Skeletal muscle tissue (tissue), 4 donors: Measurements from ENCODE around the gene MIOX. TPM values are rescaled to one million over a fixed set of nuclear protein-coding genes. Genes with fewer than 3 reads are reported as not detected.
"Not testable (repeated sequence)": the region's sequence is repeated elsewhere in the genome, so short reads cannot be mapped to it uniquely, and the experiment has no call there.

Experiments used
- H3K27ac ChIP-seq: one replicate; pipeline ENCODE4 v1.7.0; 2013; ENCODE audit warnings: mild to moderate bottlenecking, low read depth, low read length, inconsistent platforms
- H3K27me3 ChIP-seq, 3 donors: one replicate each; pipeline ENCODE4 v1.7.0; 2013; ENCODE audit warnings: low read length in 3 of 3; ENCODE audit not compliant: control insufficient read depth in 3 of 3, insufficient read depth in 3 of 3
- H3K36me3 ChIP-seq, 3 donors: one replicate each; pipeline ENCODE4 v1.7.0; 2013; ENCODE audit warnings: low read length in 3 of 3; ENCODE audit not compliant: control insufficient read depth in 3 of 3, insufficient read depth in 3 of 3
- H3K4me1 ChIP-seq, 3 donors: one replicate each; pipeline ENCODE4 v1.7.0; 2013; ENCODE audit warnings: low read length in 3 of 3, mild to moderate bottlenecking in 3 of 3; ENCODE audit not compliant: control insufficient read depth in 3 of 3, insufficient read depth in 3 of 3
- H3K4me3 ChIP-seq, 3 donors: one replicate each; pipeline ENCODE4 v1.7.0; 2013; ENCODE audit warnings: low read length in 3 of 3
- H3K9ac ChIP-seq, 3 donors: one replicate each; pipeline ENCODE4 v1.7.0; 2013; ENCODE audit warnings: low read length in 3 of 3, mild to moderate bottlenecking in 3 of 3, moderate library complexity in 2 of 3, low read depth in 1 of 3
- H3K9me3 ChIP-seq, 3 donors: one replicate each; pipeline ENCODE4 v1.7.0; 2013; ENCODE audit warnings: low read length in 3 of 3; ENCODE audit not compliant: control insufficient read depth in 3 of 3
- total RNA-seq: library from RNA; depleted of rRNA; stranded (reverse); fragments of >200 nt; gene quantifications from one replicate; pipeline ENCODE4 v1.2.3, GENCODE V29; 2014
- donor health status: Osteomylitis.

The MIOX gene
- total RNA-seq, 1 donor from 2014 or later = not detected

DNA sequence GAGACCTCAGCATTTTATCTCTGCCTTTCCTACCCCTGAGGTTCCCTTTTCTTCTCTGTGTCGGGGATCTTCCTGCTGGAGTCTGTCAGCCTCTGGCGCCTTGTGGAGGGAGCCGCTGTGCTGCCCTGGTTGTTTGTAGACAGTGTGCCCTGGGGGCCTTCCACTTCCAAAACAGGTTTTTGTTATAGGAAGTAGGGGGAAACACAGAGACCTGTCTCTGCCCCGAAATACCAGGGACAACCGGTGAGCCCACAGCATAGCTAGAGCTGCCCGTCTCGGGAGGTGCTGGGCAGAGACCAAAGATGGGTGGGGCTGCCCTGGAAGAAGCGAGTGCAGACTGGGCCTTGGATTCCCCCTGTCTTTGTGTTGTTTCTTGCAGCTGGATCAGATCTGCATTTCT lies 29.4 kb downstream of the MIOX start:
- no peaks in the 10 kb centered on the region for H3K9me3 ChIP-seq
- H3K4me3 ChIP-seq = no peak overlapping the region
- H3K36me3 ChIP-seq = peaks cover 32 to 44% (median 37%) of the 10 kb centered on the region in 3 donors
- no peaks in the 10 kb centered on the region for H3K27me3 ChIP-seq
- H3K9ac ChIP-seq = no peak overlapping the region
- no peak overlapping the region for H3K27ac ChIP-seq
- H3K4me1 ChIP-seq = no peaks in the 10 kb centered on the region

DNA sequence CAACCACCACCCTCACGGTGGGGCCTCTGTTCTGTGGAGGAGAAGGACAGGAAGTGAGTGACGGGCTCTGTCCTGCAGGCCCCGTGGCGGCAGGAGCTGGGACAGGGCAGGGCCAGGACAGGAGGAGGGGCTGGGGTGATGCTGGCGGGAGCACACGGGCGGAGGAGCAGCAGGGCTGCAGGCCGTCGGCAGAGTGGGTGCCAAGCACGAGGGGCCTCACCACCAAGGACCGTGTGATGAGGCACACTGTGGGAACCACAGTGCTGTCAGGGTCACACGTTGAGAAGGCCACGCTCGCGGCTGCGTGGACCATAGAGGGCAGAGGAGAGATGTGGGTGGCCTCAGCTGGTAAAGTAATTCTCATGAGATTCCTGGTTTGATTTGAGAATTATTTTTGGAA lies 30.2 kb downstream of the MIOX start:
- Histone ChIP-seq H3K4me1 (no peaks in the 10 kb centered on the region), H3K9ac (no peak overlapping the region), H3K36me3 (peaks cover 40 to 50% (median 40%) of the 10 kb centered on the region in 3 donors), H3K27ac (no peak overlapping the region), H3K27me3 (no peaks in the 10 kb centered on the region), H3K9me3 (no peaks in the 10 kb centered on the region), H3K4me3 (no peak overlapping the region)

DNA sequence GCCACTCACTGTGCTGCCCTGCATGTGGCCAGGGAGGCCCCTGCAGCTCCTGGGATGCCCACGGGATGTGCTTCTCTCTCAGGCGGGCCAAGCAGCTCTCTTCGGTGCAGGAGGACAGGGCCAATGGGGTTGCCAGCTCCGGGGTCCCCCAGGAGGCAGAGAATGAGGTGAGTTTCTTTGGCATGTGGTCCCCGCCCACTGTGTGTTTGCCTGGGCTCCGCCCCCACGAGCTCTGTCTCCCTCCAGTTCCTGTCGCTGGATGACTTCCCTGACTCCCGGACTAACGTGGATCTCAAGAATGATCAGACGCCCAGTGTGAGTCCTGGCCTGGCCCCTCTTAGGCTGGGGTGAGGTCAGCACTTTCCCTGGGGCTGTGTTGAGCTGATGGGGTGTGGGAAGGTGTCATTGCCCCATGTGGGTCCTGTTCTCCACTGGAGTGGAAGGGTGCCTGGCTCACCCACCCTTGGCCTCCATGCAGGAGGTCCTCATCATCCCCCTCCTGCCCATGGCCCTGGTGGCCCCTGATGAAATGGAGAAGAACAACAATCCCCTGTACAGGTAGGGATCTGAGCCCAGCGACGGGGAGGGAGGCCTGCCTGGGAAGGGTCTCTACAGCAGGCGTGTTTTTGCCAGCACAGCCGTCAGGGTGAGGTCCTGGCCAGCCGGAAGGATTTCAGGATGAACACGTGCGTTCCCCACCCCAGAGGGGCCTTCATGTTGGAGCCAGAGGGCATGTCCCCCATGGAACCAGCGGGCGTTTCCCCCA lies 31.0 kb downstream of the MIOX start:
- Histone ChIP-seq H3K9me3 (no peaks in the 10 kb centered on the region), H3K27me3 (no peaks in the 10 kb centered on the region), H3K4me3 (no peak overlapping the region), H3K36me3 (peaks cover 46 to 52% (median 46%) of the 10 kb centered on the region in 3 donors), H3K9ac (no peak overlapping the region), H3K27ac (no peak overlapping the region), H3K4me1 (no peaks in the 10 kb centered on the region)

DNA sequence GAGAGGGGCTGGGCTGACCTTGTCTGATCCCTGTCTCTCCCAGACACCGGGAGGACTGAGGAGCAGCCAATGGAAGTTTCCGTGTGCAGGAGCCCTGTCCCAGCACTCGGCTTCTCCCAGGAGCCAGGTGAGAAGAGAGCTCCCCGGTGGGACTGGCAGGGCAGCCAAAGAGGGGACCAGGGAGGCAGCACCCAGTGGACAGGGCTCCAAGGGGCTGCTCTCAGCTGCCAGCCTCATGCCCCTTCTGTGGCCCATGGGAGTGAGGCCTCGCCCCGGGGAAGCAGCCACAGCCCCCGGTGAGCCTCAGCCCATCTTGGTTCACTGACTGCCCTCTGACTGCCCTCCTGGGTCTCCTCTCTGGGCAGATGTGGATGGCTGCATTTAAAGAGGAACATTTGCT lies 31.9 kb downstream of the MIOX start:
- no peaks in the 10 kb centered on the region for H3K9me3 ChIP-seq
- peaks cover 55 to 62% (median 55%) of the 10 kb centered on the region in 3 donors for H3K36me3 ChIP-seq
- H3K27me3 ChIP-seq = no peaks in the 10 kb centered on the region
- H3K4me3 ChIP-seq = no peak overlapping the region
- no peak overlapping the region for H3K9ac ChIP-seq
- no peak overlapping the region for H3K27ac ChIP-seq
- H3K4me1 ChIP-seq = no peaks in the 10 kb centered on the region

DNA sequence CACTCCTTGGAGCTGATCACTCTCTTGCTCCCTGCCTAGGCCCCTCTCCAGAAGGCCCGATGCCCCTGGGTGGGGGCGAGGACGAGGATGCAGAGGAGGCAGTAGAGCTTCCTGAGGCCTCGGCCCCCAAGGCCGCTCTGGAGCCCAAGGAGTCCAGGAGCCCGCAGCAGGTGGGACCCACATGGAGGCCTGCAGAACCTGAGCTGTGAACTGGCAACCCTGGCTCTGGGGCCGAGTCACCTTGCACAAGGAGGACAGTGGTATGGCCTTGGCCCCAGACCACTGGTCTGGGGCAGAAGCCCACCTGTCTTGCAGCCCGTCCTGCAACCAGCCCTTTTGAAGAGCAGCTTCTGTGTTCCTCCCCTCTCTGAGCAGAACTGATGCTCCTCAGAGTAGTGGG lies 32.5 kb downstream of the MIOX start:
- Histone ChIP-seq H3K4me1 (peaks cover 2 to 4% (median 3%) of the 10 kb centered on the region in 3 donors), H3K27me3 (no peaks in the 10 kb centered on the region), H3K9ac (no peak overlapping the region), H3K9me3 (no peaks in the 10 kb centered on the region), H3K36me3 (peaks cover 60 to 66% (median 61%) of the 10 kb centered on the region in 3 donors), H3K27ac (no peak overlapping the region), H3K4me3 (no peak overlapping the region)

DNA sequence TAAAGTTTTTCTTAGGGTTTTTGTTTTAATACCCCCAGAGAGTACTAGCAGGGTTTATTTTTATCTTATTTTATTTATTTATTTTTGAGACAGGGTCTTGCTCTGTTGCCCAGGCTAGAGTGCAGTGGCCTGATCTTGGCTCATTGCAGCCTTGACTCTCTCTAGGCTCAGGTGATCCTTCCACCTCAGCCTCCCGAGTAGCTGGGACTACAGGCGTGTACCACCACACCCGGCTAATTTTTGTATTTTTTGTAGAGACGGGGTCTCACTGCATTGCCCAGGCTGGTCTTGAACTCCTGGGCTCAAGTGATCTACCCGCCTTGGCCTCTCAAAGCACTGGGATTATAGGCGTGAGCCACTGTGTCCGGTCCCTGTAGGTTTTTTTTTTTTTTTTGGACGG lies 33.5 kb downstream of the MIOX start:
- Histone ChIP-seq H3K36me3 (peaks cover 57 to 61% (median 60%) of the 10 kb centered on the region in 3 donors), H3K4me1 (peaks cover 11 to 14% (median 13%) of the 10 kb centered on the region in 3 donors)
- not testable (repeated sequence) for H3K27ac ChIP-seq, H3K9ac ChIP-seq, H3K4me3 ChIP-seq, H3K27me3 ChIP-seq, H3K9me3 ChIP-seq

DNA sequence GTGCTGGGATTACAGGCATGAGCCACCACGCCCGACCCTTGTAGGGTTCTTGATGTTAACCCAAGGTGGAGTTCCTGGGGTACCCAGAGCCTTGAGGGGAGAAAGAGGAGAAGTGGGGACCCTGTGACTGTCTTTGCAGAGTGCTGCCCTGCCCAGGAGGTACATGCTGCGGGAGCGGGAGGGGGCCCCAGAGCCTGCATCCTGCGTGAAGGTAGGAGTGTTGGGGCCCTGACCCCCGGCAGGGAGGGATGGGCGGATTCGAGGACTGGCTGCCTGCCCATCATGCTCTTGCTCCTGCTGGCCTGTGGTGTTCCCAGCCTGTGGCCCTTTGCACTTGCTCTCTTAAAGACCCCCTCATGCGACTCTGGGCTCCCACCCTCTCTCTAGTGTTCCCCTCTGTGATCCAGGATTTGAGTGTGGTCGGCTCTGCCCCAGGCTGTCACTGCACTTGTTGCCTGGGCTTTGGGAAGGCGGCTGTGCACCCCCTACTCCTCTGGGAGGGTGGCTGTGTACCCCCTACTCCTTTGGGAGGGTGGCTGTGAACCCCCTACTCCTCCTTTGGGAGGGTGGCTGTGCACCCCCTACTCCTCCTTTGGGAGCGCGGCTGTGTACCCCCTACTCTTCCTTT lies 34.3 kb downstream of the MIOX start:
- Histone ChIP-seq H3K27me3 (no peaks in the 10 kb centered on the region), H3K9ac (peak overlapping the region in 1 of 3 donors; percentile 16), H3K36me3 (peaks cover 57 to 61% (median 60%) of the 10 kb centered on the region in 3 donors), H3K27ac (no peak overlapping the region), H3K9me3 (no peaks in the 10 kb centered on the region), H3K4me3 (no peak overlapping the region), H3K4me1 (peaks cover 11 to 16% (median 14%) of the 10 kb centered on the region in 3 donors)

DNA sequence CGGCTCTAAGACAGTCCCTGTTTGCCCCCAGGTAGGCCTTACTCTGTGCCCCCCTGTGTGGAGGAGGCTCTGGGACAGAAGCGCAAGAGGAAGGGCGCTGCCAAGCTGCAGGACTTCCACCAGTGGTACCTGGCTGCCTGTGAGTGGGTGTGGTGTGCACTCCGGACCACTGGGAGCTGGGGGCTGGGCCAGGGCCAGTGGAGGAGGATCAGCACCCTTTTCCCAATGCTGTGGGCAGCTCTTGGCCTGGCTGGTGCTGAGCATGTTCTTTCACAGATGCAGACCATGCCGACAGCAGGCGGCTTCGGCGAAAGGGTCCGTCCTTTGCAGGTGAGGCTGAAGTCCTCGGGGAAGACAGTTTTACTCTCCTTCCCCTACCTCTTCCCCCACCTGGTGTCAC lies 35.1 kb downstream of the MIOX start:
- H3K27ac ChIP-seq = no peak overlapping the region
- peaks cover 0 to 3% (median 0%) of the 10 kb centered on the region in 3 donors for H3K27me3 ChIP-seq
- no peak overlapping the region for H3K9ac ChIP-seq
- peaks cover 50 to 58% (median 54%) of the 10 kb centered on the region in 3 donors for H3K36me3 ChIP-seq
- H3K4me1 ChIP-seq = peaks cover 11 to 24% (median 17%) of the 10 kb centered on the region in 3 donors
- no peak overlapping the region for H3K4me3 ChIP-seq
- H3K9me3 ChIP-seq = no peaks in the 10 kb centered on the region

DNA sequence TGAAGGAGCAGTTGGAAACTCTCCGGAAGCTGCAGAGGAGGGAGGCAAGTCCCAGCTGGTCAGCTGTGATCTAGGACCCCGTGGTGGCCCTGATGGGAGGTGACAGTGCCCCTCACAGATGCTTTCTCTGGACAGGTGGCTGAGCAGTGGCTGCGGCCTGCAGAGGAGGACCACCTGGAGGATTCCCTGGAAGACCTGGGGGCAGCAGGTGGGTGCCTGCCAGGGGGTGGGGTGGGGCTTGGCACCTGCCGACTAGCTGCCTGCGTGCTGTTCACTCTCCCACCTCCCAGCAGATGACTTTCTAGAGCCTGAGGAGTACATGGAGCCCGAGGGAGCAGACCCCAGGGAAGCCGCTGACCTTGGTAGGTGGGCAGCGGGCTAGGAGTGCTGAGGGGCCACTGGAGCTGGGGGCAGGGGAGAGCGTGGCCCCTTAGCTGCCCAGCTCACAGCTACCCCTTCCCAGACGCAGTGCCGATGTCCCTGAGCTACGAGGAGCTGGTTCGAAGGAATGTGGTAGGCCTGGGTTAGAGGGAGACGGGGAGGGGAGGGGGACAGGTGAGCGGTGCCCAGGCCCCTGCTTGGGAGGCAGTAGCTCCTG lies 35.6 kb downstream of the MIOX start:
- Histone ChIP-seq H3K27ac (no peak overlapping the region), H3K4me1 (peaks cover 14 to 30% (median 21%) of the 10 kb centered on the region in 3 donors), H3K27me3 (peaks cover 0 to 7% (median 0%) of the 10 kb centered on the region in 3 donors), H3K9me3 (no peaks in the 10 kb centered on the region), H3K4me3 (no peak overlapping the region), H3K9ac (no peak overlapping the region), H3K36me3 (peaks cover 46 to 52% (median 49%) of the 10 kb centered on the region in 3 donors)
